Endothelial cell of hepatic sinusoid (primary cell): ENCODE measurements around the gene MAP2K5.

Source experiments
- in situ Hi-C: cut with HindIII; loops from 2 replicates; pipeline ENCODE4 v1.10.0; 2017; ENCODE audit warnings: low sequenced_read_pairs

Gene MAP2K5

DNA sequence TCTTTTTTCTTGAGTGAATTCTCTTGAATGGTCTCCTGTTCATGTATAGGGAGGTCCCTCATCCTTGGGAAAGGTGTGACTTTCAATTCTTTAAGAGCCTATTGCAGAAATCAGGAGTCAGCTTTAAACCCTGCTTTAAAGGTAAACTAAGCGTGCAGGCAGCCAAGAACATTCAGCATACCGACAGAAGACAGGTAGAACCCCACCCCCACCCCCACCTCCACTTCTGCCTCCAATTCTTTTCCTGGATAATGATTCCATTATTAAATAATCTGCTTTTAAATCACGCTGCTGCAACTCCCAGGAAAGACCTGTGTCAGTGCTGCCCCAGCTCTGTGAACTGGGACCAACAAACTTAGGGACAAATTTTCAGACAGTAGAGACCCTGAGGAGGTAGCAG is 233.5 kb downstream of the MAP2K5 start:
- in situ Hi-C loops: no loop called here

DNA sequence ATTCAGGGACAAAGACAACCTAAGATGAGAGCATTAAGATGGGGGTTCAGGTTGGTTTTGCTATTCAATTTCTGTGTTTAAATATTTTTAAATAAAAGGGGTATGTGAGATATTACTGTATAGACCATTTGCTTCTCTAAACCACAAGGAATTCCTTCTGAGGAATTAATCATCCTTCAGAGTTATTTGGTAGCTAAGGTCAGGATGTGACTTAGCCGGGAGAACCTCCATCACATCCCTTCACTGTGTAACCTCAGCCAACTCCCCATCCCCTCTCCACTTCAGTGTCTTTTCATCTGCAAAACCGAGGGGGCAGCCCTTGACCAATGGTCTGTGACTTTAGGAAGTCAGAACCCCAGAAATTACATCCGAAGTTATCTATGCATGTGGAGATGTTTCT is 234.1 kb downstream of the MAP2K5 start:
- in situ Hi-C loops: no loop called here

DNA sequence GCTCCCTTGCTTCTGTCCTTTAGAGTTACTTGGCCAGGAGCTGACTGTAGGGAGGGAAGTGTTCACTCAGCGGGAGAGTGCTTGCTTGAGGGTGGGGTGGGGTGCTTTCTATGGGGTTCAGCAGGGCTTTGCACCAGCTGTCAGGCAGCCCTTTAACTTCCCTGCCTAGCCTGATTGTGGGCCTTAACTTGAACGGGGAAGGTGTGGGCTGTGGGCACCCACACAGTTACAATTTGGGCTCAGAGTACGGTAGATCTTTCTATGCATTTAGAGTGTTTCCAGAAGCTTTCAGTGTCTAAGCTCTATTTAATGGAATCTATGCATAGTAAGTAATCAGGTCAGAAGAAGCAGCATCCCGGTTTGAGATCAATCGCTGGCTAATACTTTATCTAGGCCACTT is 234.6 kb downstream of the MAP2K5 start:
- in situ Hi-C loops: no loop called here

DNA sequence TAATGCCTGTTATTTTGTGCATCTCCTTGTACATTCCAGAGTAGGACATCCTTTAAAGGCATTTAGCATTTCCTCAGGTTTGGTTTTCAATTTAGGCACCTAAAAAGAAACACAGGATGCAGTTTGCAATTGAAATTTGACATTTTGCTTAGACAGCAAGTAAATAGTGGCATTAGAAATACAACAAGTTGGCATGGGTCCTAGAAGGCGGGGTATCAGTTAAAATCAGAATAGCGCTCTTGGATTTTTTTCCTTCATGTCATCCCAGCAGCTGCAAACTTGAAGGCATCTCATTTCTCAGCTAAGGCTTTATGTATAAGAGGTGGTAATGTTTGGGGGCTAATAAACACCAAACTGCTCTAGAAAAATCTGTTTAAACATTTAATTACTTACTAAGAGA is 235.3 kb downstream of the MAP2K5 start:
- in situ Hi-C loops: no loop called here

DNA sequence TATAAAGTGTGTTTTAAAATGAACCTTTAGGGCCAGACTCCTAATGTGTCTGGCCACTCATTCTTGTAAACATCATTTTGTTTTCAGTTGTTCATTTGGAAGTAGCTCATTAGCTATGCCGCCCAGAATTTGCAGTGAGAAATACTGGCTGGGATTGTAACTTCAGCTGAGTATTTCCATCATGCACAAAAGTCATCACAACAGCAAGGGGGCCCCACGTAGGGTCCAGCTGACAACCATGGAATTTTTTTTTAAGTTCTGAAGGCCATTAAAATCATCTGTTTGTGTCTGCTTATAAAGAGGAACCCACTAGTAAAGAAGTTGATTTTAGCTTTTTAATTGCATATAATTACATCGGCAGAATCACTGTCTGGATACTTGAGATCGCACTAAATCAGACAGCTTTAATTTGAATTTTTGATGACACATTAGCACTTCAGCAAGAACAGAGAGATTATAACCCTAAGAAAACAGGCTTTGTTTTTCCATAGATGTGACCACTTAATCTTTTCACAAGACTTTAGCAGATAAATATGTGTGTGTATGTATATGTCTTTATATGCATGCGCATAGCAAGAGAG is 236.6 kb downstream of the MAP2K5 start:
- in situ Hi-C loops: no loop called here

DNA sequence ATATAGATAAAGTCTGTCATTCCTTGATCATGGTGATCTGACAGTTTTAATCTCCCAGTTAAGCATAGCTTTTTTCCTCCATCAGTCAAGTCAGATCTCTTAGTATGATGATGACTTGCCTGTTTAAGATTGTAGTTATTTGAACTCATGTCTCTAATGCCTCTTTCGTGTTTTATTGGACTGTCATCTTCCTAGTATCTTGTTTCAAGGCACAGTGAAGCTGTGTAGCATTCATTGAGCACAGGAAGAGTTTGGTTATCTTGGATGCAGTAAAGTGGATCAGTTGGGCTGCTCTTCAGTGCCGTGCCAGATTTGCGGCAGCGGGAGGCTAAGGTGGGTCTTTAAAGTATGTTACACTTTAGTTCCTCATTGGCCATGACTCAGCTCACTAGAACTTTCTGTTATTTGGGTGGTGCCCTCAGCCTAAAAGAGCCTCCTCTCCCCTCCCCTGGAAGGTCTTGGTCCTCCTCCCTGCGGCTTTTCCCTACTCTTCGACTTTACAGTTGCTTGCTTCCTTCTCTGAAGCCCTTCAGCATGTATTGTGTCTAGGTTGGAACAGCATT is 237.1 kb downstream of the MAP2K5 start:
- in situ Hi-C loops: no loop called here

DNA sequence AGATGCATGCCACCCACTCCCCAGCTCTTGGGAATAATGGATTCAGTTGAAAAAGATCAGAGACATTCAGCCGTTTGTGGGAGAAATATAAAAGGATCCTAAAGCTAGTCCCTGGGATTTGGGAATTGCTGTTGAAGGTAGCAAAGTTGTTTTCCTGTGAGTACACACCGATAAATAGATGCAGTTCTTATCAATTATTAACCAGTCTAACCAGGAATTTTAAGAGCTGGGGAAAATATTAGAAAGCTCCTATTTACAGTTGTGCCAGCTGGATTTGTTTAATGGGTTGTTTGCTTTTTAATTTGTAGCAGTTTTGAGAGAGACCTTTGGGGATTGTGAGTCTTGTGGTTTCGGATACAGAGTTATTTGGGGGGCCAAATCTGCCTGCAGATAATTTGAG is 238.6 kb downstream of the MAP2K5 start:
- in situ Hi-C loops: no loop called here

DNA sequence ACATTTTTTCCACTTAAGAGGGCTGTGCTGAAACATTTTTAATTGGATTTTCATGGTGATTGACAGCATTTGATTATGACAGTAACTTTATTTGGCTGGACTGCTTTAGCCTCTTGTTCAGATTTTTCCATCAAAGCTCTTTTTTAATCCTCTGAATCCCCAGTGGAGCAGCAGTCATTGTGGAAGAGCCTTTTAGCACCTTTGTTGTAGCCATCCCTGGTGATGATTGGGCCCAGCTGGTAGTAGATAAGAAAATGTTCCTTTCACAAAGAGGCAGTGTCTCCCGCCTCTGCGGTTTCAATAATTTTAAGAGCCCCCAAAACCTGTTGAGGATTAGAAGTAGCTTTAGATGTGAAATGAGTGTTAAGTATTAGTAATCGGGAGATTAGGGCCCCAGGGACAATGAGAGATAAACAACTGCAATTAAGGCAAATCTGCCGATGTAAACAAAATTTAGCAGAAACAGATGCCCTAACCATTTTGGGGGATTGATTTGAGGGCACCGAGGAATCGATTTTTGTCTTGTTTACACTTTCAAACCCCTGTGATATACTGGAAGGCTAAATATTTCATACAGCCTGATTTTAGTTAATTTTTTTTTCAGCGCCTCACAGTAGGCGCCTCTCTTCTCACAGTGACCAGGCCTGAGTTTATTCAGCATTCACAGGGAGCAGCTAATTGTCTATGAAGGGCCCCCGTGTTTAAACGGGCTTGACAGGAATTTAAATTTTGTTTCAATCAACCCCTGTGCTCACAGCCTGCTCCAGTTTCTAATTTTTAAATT is 239.6 kb downstream of the MAP2K5 start:
- in situ Hi-C loops: no loop called here

DNA sequence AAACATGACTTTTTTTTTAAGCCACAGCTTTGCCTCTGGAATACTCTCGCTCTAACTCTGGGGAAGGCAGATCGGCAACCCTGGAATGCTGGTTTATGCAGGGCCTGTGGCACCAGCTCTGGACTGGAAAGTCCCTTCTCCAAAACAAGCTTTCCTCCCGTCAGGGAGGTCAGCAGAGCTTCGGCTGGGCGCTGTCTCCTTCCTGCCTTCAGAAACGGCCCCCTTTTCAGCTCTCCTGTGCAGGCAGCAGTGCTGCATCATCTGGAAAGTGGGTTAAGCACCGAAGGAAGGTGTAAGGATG is 240.1 kb downstream of the MAP2K5 start:
- in situ Hi-C loops: no loop called here

DNA sequence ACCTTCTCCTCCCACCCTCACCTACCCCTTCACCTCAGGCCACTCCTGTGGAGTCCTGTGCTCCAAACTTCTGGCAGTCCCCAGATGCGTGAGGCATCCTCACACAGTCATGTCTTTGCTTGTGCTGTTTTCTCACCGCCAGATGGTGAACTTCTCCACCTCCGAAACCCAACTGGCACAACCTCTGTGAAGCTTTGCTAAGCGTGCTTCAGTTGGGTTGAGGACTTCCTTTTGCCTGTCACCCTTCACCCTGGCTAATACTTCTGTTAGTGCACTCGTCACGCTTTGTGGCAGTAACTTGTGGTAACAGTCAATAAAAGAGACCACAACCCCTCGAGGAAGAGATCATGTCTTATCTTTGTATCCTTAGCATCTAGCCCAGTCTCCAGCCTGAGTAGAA is 240.8 kb downstream of the MAP2K5 start:
- in situ Hi-C loops: no loop called here

DNA sequence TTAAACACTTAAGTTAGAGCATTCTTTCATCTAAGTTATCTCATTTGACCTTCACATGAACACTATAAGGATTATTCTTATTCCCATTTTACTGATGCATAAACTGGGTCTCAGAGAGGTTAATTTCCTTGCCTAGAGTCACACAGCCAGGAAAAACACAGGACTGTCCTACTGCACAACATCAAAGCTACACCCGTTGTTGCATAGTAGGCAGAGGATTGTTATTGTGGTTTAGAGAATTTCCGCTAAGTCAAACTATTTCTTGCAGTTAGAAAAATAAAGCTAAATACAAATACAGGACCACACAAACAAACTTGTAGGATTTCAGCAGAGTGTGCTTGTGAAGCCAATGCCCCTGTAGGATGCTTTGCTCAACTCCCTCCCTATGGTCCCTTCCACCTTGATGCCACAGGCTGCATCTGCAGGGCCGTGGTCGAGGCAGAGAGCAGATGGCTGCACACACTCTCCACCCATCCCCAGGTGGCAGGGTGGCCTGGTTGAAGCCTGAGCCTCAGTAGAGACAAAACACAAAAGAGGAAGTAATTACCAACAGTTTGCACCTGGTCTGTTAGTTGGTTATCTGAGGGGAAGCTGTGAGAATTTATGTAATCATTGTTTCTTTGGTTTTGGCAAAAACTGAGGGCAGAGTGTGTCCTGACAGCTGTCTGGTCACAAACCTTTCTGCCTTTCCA is 241.7 kb downstream of the MAP2K5 start:
- in situ Hi-C loops: no loop called here

DNA sequence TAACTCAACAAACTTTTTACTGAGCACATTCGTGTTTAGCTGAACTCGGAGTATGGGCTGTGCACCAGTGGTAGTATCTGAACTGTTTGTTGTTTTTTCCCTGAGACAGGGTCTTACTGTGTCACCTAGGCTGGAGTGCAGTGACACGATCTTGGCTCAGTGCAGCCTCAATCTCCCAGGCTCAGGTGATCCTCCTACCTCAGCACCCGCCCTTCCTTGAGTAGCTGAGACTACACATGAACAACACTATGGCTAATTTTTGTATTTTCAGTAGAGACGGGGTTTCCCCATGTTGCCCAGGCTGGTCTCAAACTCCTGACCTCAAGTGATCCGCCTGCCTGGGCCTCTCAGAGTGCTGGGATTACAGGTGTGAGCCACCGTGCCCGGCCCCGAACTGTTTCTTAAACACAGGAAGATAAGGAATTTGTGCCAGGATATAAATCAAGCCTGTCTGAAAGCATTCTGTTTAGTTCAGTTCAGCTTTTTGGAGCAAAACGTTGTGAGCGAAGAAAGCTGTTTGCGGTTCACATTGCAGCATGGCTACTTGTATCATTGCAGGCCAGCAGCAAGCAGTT is 242.4 kb downstream of the MAP2K5 start:
- in situ Hi-C loops: no loop called here

DNA sequence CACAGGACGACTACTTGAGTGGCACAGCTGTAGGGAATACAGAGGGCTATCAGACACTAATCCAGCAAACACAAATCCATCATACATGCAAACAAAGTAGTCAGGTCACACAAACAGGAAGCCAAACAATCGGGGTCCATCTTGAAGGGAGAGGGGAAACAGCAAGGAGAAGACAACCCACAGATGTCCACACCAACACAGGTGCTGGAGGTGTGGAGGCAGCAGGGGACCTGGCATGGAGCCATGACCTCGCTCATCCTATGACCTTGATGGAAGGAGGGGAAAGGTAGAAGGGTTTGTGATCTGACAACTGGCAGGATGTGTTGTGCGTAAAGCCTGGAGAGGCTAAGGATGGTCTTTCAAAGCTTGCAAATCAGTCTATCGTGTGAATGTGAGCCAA is 242.9 kb downstream of the MAP2K5 start:
- in situ Hi-C loops: no loop called here

DNA sequence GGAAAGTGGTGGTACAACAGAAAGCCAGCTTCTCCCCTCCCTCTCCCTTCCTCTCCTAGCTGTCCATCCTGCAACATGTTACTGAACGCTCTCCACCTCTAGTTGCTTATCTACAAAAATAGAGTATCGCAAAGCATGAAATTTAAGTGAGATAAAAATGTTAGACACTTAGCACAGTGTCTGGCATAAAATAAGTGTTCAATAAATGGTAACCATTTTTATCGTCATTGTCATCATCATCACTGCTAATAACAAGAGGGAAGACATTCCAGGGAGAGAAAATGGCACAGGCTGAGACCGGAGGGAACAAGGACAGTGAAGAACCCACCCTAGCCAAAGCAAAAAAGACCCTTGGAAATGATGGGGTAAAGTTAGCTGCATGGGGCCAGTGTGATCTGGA is 244.1 kb downstream of the MAP2K5 start:
- in situ Hi-C loops: no loop called here

DNA sequence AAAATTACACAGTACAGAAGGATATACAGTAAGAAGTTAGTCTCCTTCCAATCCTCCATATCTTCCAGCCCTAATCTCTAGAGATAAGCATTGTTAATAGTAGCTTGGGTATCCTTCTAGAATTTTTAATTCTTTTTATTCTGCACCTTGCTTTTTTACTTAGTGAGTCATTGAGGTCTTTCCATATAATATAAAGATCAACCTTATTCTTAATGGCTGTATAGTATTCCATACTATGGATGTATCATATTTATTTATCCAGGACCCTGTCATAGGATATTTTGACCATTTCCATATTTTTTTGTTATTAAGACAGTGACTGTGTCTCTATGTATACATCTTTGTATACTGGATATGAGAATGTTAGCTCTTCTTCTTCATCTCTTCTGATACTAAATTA is 246.5 kb downstream of the MAP2K5 start:
- in situ Hi-C loops: no loop called here

DNA sequence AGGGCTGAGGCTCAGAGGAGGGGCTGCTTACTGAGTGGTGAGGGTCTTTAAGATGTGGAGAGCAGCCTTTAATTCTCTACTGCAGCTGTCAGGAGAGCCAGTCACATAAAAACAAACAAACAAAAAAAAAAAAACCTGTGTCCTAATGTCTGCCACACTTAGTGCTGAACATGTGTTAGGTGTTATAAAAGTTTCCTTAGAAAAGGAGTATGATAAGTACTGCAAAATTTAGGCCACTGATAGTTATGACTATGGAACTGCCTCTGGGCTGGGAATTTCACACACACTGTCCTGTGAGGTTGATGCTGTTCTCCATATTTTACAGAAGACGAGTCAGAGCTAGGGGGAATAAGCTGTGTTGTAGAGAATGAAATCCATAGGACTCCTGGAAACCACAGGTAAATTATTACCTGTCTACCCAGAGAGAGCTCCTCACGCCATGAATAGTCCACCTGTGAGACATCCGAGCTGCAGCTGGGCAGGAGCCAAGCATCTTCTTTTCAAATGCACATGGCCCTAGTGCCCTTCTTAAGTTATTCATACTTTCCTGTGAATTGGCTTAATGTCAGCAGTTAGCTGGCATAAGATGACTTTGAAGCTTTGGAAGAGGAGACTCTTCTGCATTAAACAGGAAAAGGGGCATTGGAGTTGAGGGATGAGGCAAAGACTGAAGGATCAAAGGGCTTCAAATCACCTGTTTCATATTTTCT is 248.3 kb downstream of the MAP2K5 start:
- in situ Hi-C loops: loop anchor here (5.0 kb wide), 1 partner anchor 128 kb away; no protein-coding TSS in a partner anchor

DNA sequence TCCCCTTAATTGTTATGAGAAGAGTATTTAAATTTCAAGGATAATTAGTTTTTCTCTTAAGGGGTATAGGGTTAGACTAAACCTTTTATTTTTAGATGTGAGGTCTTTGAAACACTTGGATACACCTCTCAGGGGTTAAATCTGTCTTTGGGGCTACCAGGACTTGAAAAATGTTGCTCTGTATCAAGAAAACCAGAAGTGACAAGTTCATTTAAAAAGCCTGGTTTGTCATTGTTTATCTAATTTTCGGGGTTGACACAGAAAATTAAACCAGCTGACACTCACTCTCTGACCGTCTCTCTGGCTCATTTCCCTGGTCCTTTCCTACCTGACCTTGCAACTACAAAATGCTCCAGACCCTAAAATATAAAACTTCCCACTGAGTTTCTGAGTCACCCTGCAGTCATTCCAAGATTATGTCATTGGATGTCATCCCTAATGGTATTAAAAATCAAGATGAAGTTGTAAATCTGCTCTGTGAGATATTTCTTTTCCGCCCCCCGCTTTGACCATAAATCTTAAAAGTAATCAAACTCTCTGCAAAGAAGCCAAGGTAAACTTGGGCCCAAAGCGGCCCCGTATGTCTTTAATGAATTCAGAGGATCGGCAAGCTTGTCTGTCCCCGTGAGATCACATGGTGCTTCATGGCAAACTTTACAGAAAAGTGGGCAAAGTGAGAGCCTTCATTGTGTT is 249.9 kb downstream of the MAP2K5 start:
- in situ Hi-C loops: loop anchor here (5.0 kb wide), 1 partner anchor 130 kb away; no protein-coding TSS in a partner anchor

DNA sequence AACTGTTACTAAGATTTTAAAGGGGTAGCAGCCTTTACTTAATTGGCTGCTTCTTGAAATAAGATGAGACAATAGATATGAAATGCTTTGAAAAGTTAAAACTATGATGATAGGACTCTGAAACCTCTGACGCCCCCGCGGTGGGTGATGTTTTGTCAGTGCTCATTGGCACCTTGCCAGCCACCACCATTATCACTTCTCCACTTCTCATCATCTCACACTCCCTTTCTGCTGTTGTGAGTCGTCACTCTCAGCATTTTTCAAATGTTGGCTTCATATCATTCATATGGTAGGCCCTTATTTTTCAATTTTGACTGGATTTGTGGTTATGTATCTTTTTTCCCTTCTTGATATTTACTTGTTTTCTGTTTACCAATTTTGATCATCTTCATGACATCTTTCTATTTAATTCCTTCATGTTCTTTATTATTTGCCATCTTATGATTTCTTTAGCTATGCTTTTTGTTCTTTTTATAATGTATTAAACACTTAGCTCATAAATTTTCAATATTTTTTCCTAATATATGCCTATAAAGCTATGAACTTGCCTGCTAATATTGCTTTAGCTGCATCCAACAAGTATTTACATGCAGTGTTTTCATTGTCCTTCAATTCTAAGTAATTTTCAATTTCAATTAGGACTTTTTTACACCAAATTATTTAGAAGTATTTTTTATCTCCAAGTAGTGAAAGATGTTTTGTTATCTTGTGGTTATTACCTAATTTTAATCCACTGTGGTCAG is 252.5 kb downstream of the MAP2K5 start:
- in situ Hi-C loops: loop anchor here (5.0 kb wide), 1 partner anchor 133 kb away; no protein-coding TSS in a partner anchor
